ENCODE measurements around the gene CCDC169.
A peak's percentile ranks its signal among the peaks of the same experiment; 100 is the strongest.

The CCDC169 gene

DNA sequence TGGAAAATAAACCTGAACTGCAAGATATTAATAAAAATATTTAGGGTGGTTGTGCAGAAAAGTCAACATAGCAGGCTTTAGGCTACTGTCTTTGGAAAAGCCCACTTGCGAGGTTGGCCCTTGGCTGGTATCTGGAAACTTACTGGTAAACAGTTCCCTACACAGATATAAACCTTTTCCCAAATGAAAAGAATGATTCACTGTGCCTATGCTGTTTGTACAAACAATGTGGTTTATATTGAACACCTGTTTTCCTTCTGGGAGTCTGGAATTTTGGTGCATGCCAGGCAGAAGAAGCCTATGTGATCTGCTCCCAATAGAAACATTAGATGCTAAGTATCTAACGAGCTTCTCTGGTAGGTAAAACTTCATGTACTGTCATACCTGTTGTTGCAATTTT is 53.5 kb downstream of the CCDC169 start:
- no peak for DNase-seq (ENCODE audit: low spot score)

GRCh38 chr13:36242761-36243160 is 54.9 kb downstream of the CCDC169 start:
- DNase-seq (ENCODE audit: low spot score): no peak

GRCh38 chr13:36231236-36231635 is 66.4 kb downstream of the CCDC169 start:
- no peak for DNase-seq (ENCODE audit: low spot score)

DNA sequence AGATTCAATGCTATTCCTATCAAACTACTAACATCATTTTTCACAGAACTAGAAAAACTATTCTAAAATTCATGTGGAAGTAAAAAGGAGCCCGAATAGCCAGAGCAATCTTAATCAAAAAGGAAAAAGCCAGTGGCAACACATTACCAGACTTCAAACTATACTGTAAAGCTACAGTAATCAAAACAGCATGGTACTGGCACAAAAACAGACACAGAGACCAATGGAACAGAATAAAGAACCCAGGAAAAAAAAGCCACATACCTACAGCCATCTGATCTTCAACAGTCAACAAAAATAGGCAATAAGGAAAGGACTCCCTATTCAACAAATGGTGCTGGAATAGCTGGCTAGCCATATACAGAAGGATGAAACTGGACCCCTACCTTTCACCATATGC is 72.9 kb downstream of the CCDC169 start:
- no peak for DNase-seq (ENCODE audit: low spot score)

- no peak for DNase-seq (ENCODE audit: low spot score)
Observed at GRCh38 chr13:36219883-36220282, 77.7 kb downstream of the CCDC169 start.

- no peak for DNase-seq (ENCODE audit: low spot score)
Observed at GRCh38 chr13:36217456-36217855, 80.2 kb downstream of the CCDC169 start.

DNA sequence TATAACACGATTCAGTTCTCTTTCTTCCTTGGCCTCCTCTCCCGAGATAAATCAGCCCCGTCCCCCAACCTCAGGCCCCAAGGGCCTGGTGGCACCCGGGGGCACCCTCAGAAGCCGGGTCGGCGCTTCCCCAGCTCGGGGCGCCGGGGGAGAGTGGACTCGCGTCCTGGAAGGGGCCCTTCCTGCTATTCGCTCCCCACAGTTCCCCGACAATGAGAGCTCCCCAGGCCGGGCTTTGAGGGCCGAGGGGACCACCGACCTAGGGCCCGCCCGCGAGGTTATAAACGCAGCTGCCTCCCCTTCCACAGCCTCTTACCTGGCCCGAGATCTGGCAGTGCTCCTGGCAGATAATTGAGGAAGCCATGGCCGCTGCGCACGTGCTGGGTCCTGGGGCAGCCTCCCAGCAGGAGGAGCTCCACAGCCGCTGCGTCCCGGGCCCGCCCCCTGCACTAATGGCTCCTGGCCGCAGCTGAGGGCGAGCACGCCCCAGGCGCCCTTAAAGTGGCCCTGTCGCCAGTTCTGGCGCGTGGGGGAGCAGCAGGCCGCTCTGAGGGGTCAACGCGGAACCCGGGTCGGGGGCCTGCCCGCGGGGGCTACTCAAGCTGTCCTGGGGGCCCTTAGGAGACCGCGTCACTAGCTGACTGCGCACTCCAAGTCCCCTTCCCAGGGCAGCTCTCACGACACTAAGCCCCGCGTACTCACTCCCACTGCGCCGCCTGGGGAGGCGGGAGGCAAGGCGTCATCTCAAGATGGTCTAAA is 83.3 kb downstream of the CCDC169 start, which contains the start of gene SOHLH2:
Gene SOHLH2 (minus strand): TSS at position 394 of the 759 bp plus-strand sequence. CDS start 30 bp downstream, at position 364.
- no peak for DNase-seq (ENCODE audit: low spot score)

GRCh38 chr13:36212789-36213188 is 84.8 kb downstream of the CCDC169 start:
- DNase-seq (ENCODE audit: low spot score): no peak

DNA sequence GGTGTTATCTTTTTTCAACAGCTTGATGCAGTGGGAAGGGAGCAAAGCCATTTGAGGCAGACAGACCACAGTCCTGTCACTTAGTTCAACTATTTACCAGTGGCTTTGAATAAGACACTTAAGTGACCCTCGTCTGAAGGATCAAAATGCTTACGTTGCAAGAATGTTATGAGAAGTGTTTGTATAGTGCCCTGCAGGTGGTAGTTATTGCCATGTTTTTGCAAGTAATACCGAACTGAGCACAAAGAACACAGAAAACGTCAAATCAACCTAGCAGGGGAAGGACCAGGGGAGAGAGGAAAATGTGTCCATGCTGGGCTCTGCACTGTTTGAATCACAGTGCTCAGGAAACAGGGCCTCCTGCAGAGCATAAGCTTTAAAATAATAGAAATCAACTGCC is 86.0 kb downstream of the CCDC169 start:
- DNase-seq (ENCODE audit: low spot score): no peak

GRCh38 chr13:36210738-36211137 is 86.9 kb downstream of the CCDC169 start:
- DNase-seq (ENCODE audit: low spot score): no peak

DNA sequence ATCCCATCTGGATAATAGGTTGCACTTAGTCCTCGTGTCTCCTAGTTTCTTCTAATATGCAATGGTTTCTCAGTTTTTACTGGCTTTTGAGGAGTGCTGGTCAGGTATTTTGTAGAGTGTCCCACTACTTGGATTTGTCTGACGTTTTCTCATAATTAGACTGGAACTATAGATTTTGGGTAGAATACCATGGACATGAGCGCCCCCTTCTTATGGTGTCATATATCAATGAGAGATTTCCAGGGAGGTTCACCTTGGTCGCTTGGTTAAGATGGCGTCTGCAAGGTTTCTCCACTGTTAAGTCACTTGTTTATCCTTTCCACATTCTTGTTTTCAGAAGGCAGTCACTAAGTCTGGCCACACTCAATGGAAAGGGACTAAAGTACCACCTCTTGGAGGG is 89.9 kb downstream of the CCDC169 start:
- no peak for DNase-seq (ENCODE audit: low spot score)

DNA sequence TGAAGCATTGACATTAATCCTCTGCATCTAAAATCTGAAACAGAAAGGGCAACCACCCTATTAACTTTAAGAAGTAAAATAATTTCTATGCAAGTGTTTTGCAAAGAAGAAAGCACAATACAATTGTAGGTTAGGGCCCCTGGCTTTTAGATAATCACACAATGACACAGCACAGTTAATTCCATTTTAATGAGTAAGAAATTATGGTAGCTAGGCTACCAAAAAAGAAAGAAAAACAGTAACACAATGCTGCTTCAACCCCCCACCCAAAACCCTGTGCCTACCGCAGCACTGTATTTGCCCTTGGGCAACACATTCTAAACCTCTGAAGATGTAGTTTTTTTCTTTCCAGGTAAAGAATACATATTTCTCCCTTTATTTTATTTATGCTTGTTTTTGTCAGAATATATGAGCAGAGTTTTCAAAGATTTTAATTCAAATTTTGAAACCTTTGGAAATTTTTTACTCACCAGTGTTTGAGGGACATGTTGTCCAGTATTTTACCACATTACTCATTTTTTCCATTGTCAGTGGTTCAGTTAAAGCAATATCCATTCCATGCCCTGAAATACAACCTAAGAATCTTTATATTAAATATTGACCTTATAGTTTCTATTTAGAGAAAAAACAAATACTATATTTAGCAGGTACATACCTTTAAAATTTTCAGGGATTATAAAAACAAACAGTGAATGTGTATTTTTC is 104.3 kb downstream of the CCDC169 start:
- DNase-seq (ENCODE audit: low spot score): no peak

DNA sequence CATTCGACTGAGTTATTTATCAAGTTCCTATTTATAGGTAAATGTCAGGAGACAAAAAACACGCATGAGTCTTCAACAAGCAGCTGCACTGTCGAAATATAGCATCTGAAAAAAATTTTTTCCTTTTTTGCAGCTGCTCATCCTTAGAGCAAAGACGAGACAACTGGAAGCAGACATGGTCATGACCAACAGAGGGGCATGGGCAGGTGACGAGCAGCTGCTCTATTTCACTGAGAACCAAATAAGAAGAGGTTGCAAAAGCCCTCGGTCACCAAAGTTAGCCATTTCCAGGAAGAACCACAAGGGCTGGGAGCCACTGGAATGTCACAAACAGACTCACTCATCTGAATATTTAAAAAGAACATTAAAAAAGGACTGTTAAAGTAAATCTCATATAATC is 105.4 kb downstream of the CCDC169 start:
- no peak for DNase-seq (ENCODE audit: low spot score)

- no peak for DNase-seq (ENCODE audit: low spot score)
Observed at GRCh38 chr13:36190771-36191170, 106.8 kb downstream of the CCDC169 start.

DNA sequence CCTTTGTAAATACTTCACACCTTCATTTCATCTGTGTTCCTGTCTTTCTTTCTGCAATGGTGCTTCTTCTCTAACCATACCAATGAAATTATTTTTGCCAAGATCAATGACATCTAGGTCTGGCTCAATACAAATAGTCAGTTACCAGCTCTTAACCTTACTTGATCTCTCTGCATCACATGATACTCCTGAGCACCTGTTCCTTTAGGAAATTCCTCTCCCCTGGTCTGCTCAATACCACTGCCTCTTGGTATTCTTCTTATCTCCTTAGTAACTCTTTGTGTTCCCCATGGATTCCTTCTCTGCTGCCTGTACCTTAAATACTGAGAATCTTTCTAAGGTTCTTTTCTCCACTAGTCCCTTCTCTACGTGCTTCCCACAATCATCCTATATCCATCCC is 109.2 kb downstream of the CCDC169 start:
- no peak for DNase-seq (ENCODE audit: low spot score)

DNA sequence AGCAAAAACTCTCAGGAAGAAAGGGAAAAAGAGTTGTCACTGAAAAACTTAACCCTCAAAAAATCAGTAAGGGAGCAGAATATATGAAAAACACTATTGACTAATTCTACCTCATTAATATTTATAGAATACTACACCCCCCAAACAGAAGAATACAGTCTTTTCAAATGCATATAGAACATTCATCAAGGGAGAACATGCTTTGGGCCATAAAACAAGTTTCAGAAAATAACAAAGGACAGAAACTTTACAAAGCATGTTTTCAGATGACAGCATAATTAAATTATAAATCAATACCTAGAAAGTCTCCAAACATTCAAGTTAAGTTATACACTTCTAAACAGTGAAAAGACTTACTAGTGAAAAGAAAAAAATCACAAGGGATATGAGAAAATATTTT is 113.7 kb downstream of the CCDC169 start:
- DNase-seq (ENCODE audit: low spot score): peak; percentile 9

All from COLO829 (cell line).